Measurements from ENCODE around the gene CEBPA.

DNA sequence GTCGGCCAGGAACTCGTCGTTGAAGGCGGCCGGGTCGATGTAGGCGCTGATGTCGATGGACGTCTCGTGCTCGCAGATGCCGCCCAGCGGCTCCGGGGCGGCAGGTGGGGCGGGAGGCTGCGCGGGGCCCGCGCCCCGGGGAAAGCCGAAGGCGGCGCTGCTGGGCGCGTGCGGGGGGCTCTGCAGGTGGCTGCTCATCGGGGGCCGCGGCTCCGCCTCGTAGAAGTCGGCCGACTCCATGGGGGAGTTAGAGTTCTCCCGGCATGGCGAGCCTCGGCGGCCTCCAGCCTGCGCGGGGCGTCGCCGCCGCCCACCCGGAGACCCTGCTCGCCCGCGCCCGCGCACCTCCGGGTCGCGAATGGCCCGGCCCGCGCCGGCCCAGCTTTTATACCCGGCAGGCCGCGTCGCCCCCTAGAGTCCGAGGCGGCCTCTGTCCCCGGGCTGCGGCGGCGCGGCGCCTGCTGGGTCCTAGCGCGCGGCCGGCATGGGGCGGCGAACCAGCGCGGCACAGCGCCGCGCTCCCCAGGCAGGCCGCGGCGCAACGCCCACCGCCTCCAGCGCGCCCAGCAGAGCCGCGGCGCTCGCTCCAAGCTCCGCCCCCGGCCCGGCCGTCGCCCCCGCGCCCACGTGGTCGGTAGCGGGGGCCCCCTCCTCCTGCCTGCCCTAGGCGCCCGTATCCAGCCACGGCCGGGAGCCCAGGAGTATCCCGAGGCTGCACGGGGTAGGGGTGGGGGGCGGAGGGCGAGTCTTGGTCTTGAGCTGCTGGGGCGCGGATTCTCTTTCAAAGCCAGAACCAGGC lies at the start of gene CEBPA:
- TF ChIP-seq, protein P1, sequence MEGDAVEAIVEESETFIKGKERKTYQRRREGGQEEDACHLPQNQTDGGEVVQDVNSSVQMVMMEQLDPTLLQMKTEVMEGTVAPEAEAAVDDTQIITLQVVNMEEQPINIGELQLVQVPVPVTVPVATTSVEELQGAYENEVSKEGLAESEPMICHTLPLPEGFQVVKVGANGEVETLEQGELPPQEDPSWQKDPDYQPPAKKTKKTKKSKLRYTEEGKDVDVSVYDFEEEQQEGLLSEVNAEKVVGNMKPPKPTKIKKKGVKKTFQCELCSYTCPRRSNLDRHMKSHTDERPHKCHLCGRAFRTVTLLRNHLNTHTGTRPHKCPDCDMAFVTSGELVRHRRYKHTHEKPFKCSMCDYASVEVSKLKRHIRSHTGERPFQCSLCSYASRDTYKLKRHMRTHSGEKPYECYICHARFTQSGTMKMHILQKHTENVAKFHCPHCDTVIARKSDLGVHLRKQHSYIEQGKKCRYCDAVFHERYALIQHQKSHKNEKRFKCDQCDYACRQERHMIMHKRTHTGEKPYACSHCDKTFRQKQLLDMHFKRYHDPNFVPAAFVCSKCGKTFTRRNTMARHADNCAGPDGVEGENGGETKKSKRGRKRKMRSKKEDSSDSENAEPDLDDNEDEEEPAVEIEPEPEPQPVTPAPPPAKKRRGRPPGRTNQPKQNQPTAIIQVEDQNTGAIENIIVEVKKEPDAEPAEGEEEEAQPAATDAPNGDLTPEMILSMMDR (IDR thresholded peaks at IDR 0.05), result peak; percentile 45
- TF ChIP-seq EZH2 (IDR thresholded peaks at IDR 0.05; ENCODE audit: borderline replicate concordance, insufficient read depth, low read depth, low read length, poor library complexity, severe bottlenecking), result no peak

Measured in B cell (primary cell).